ENCODE measurements around the gene RPS8.

RPS8 gene

GRCh38 chr1:44777969-44778635, 2.8 kb downstream of the RPS8 start:
- H3F3A ChIP-seq (ENCODE audit: insufficient read depth, low read length), result peaks cover 52% of the 10 kb centered on the region

DNA sequence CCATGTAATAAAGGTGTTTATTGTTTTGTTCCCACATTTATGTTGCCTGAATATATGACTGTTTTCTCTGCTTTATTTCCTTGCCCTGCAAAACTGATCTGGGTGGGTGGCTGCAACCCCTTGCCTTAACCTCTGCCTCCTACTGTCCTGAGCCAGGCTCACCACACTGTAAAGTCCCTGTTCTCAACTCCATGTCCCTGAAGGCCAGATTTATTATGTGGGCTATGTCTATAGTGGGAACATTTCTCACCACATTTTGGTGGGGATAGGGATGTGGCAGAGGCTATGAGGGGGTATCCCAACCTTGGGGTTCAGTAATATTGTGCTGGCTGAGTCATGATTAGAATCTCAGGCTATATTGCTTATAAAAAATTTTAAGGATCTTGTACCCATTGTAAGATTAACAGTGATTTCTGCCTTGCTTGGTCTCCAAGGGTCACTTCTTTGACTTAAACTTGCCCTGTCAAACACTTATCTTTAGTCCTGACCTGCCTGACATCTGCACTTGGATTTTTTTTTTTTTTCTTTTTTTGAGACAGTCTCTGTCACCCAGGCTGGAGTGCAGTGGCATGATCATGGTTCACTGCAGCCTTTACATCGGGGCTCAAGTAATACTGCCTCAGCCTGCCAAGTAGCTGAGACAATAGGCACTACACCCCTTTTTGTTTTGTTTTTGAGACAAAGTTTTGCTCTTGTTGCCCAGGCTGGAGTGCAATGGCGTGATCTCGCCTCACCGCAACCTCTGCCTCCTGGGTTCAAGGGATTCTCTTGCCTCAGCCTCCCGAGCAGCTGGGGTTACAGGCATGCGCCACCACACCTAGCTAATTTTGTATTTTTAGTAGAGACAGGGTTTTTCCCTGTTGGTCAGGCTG, 3.6 kb downstream of the RPS8 start:
- H2AFZ ChIP-seq (ENCODE audit: low read length), result no peak overlapping the region
- TF ChIP-seq EZH2 (optimal IDR thresholded peaks at IDR 0.05; ENCODE audit: low read depth, low read length) (no peak), CTCF (IDR thresholded peaks at IDR 0.05; ENCODE audit: low read length) (no peak), EZH2phosphoT487 (IDR thresholded peaks at IDR 0.05; ENCODE audit: low read length) (no peak)
- H3K9ac ChIP-seq (ENCODE audit: low read length), result no peak overlapping the region
- H3K79me2 ChIP-seq (ENCODE audit: low read length), result peaks cover 41% of the 10 kb centered on the region
- no peak for DNase-seq
- no peaks in the 10 kb centered on the region for H3K9me3 ChIP-seq (replicated peaks; ENCODE audit: insufficient read depth, low read length)
- peaks cover 56% of the 10 kb centered on the region for H3F3A ChIP-seq (ENCODE audit: insufficient read depth, low read length)
- H3K4me3 ChIP-seq (ENCODE audit: low read length), result no peak overlapping the region
- no peak overlapping the region for H3K4me2 ChIP-seq (ENCODE audit: low read depth, low read length)
- no peaks in the 10 kb centered on the region for H3K27me3 ChIP-seq (replicated peaks; ENCODE audit: insufficient read depth, low read length)
- H3K9me2 ChIP-seq (replicated peaks; ENCODE audit: insufficient read depth, low read length), result no peaks in the 10 kb centered on the region
- H4K20me1 ChIP-seq (ENCODE audit: insufficient read depth, low read length), result peaks cover 11% of the 10 kb centered on the region; the same call in 1 of the 2 replicates
- peaks cover 18% of the 10 kb centered on the region for H3K36me3 ChIP-seq (replicated peaks; ENCODE audit: insufficient read depth, low read length)
- 0 out of 2 replicates have a peak, but pooled peaks cover 7% of the 10 kb centered on the region for H3K4me1 ChIP-seq (ENCODE audit: low read length)
- H3K27ac ChIP-seq (ENCODE audit: low read length), result no peak overlapping the region

More at GRCh38 chr1:44777969-44778635, 2.8 kb downstream of the RPS8 start:
- H3K27me3 ChIP-seq (replicated peaks; ENCODE audit: insufficient read depth, low read length), result no peaks in the 10 kb centered on the region
- 0 out of 2 replicates have a peak, but pooled peaks cover 7% of the 10 kb centered on the region for H3K4me1 ChIP-seq (ENCODE audit: low read length)
- H3K9ac ChIP-seq (ENCODE audit: low read length), result no peak overlapping the region
- no peak overlapping the region for H2AFZ ChIP-seq (ENCODE audit: low read length)
- no peak for DNase-seq
- H4K20me1 ChIP-seq (ENCODE audit: insufficient read depth, low read length), result peaks cover 11% of the 10 kb centered on the region; the same call in 1 of the 2 replicates
- H3K36me3 ChIP-seq (replicated peaks; ENCODE audit: insufficient read depth, low read length), result peaks cover 18% of the 10 kb centered on the region
- H3K9me2 ChIP-seq (replicated peaks; ENCODE audit: insufficient read depth, low read length), result no peaks in the 10 kb centered on the region
- H3K4me2 ChIP-seq (ENCODE audit: low read depth, low read length), result no peak overlapping the region
- H3K4me3 ChIP-seq (ENCODE audit: low read length), result no peak overlapping the region
- H3K27ac ChIP-seq (ENCODE audit: low read length), result no peak overlapping the region
- TF ChIP-seq EZH2phosphoT487 (IDR thresholded peaks at IDR 0.05; ENCODE audit: low read length), result no peak
- TF ChIP-seq EZH2 (optimal IDR thresholded peaks at IDR 0.05; ENCODE audit: low read depth, low read length), result no peak
- no peak for TF ChIP-seq CTCF (IDR thresholded peaks at IDR 0.05; ENCODE audit: low read length)
- peaks cover 41% of the 10 kb centered on the region for H3K79me2 ChIP-seq (ENCODE audit: low read length)
- H3K9me3 ChIP-seq (replicated peaks; ENCODE audit: insufficient read depth, low read length), result no peaks in the 10 kb centered on the region

- H2AFZ ChIP-seq (ENCODE audit: low read length), result no peak overlapping the region
- peaks cover 11% of the 10 kb centered on the region; the same call in 1 of the 2 replicates for H3K4me1 ChIP-seq (ENCODE audit: low read length)
- H3K4me3 ChIP-seq (ENCODE audit: low read length), result no peak overlapping the region
- no peaks in the 10 kb centered on the region for H3K9me2 ChIP-seq (replicated peaks; ENCODE audit: insufficient read depth, low read length)
- no peak for TF ChIP-seq CTCF (IDR thresholded peaks at IDR 0.05; ENCODE audit: low read length)
- TF ChIP-seq EZH2 (optimal IDR thresholded peaks at IDR 0.05; ENCODE audit: low read depth, low read length), result no peak
- TF ChIP-seq EZH2phosphoT487 (IDR thresholded peaks at IDR 0.05; ENCODE audit: low read length), result no peak
- no peak overlapping the region for H3K27ac ChIP-seq (ENCODE audit: low read length)
- DNase-seq, result no peak
- peaks cover 54% of the 10 kb centered on the region for H3F3A ChIP-seq (ENCODE audit: insufficient read depth, low read length)
- H3K9me3 ChIP-seq (replicated peaks; ENCODE audit: insufficient read depth, low read length), result no peaks in the 10 kb centered on the region
- peaks cover 11% of the 10 kb centered on the region; the same call in 1 of the 2 replicates for H4K20me1 ChIP-seq (ENCODE audit: insufficient read depth, low read length)
- no peaks in the 10 kb centered on the region for H3K27me3 ChIP-seq (replicated peaks; ENCODE audit: insufficient read depth, low read length)
- H3K36me3 ChIP-seq (replicated peaks; ENCODE audit: insufficient read depth, low read length), result peaks cover 18% of the 10 kb centered on the region
- H3K4me2 ChIP-seq (ENCODE audit: low read depth, low read length), result no peak overlapping the region
- no peak overlapping the region for H3K9ac ChIP-seq (ENCODE audit: low read length)
- peaks cover 32% of the 10 kb centered on the region for H3K79me2 ChIP-seq (ENCODE audit: low read length)
Observed at GRCh38 chr1:44780583-44781121, 5.3 kb downstream of the RPS8 start.

Data from MM.1S (cell line).